Stimulated activated CD8-positive, alpha-beta memory T cell treated with anti-CD3 and anti-CD28 coated beads, Interleukin-15, amount 100 ng/mL, for 48 hours (primary cell): ENCODE measurements around the gene CD6.
"Not testable (repeated sequence)": the region's sequence is repeated elsewhere in the genome, so short reads cannot be mapped to it uniquely, and the experiment has no call there.

Source experiments
- DNase-seq, 2 donors: peaks; one replicate each; pipeline ENCODE4 v3.0.0-alpha.2; 2020; ENCODE audit warnings: low read depth in 2 of 2

Gene CD6

DNA sequence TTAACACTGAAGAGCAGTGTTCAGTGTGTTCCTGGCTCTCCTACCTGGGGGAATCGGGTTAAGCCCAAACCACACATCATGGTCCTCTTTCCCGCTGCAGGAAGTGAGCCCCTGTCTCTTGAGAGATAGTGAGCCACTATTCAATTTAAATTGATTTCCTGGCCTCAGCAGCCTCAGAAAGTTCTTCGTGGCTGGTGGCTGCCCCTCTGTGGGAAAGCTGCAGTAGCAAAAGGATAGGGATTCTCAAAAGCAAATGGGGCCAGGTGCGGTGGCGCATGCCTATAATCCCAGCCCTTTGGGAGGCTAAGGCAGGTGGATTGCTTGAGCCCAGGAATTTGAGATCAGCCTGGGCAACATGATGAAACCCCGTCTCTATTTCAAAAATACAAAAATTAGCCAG is 81.7 kb downstream of the CD6 start:
- DNase-seq: no peak

DNA sequence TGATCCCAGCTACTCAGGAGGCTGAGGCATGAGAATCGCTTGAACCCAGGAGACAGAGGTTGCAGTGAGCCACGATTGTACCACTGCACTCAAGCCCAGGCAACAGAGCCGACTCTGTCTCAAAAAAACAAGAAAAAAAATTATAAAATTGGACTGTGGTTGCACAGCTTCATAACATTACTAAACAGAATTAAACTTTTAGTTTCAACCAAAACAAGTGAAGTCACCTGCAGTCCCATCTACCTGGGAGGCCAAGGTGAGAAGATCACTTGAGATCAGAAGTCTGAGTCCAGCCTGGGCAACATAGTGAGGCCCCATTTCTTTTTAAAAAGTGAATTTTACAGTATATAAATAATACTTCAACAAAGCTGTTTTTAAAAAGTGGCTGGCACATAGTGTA is 83.0 kb downstream of the CD6 start:
- DNase-seq: no peak

DNA sequence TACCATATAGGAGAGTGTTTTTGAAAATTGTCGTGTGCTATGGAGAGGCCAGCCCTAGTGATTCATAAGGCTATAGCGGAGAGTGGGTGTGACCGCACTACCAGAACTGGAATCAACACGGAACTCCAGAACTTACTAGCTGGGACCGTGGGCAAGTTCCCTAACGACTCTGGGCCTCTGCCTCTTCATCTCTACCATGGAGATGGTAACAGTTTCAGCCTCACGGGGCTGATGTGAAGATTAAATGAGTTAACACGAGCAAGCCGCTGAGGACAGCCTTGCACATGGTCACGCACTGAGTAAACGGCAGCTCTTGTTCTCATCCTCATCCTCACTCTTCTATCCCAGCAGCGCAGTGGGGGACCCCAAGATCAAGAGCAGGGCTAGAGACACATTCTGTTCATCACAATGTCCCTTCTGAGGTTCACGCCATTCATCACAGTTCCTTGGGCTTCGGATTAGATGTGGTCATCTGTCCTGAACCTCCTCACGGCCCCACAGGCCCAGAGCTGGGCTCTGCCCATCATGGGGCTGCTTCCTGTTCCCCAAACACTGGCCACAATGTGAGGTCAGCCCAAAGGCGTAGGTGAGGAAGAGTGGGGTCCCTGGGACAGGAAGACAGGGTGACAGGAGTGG is 83.6 kb downstream of the CD6 start:
- peak in 1 of 2 donors; percentile 63 for DNase-seq

DNA sequence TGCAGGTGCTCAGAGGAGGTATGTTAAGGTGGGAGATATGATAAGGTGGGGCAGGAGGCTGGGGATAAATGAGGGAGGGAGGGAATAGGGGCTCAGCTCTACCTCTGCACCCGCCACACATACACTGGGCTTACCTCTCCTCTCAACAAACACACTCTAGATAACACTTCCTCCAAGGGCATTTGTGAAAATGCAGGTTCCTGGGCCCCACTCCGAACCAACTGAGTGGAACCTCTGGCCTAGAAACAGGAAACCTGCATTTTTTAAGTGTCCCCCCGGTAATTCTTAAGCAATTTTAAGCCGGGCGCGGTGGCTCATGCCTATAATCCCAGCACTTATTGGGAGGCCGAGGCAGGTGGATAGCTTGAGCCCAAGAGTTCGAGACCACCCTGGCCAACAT is 84.3 kb downstream of the CD6 start:
- DNase-seq: no peak

DNA sequence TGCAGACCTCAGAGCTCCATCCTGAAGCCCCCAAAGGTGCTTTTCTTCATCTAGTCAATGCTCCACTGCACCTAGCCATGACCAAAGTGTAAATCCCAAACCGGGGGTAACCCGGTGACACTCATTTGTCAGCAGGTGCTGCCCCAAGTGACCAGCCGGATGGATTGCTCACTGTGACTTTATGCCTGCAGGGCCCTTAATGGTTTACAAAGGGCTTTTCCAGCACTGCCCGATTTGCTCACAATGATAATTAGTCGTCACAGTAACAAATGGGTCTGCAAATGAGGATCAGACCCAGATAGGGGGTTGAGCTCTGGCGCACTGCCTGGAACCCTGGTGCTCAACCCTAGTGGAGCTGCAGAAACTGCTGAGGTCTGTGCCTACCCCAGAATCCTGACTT is 85.1 kb downstream of the CD6 start:
- DNase-seq: no peak

DNA sequence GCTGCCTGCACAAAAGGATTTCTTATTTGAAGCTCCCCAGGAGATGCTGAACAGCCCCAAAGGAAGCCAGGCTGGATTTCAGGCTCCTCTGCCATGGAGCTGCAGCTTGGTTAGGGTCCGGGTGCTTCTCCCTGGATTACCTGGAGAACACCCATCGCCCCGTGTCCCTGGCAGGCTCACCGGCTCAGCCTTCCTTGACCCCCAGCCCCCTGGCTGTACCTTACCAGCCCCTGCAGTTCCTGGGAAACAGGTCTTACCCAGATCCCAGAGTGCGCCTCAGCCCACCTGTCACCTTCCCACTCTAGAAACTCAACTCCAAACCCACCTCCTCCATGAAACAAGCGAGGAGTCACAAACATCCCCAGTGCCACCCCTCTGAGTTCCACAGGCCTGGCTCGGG is 85.5 kb downstream of the CD6 start:
- DNase-seq: no peak

DNA sequence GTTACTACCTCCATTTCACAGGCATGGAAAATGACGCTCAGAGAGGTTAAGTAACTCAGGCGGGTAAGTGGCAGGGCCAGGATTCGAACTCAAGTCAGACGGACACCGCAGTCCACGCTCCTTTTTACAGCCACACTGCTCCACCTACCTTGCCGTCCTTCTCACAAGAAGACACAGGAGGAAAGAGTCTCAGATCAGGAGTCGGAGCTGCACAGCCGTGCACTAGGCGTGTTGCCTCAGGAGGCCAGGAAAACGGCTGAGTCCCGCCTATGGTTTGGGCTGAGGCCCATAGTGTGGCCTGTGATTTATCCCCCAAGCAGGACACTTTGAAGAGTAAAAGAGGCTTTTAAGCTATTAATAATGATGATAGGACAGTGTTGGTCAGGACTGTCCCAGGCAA is 86.1 kb downstream of the CD6 start:
- DNase-seq: no peak

DNA sequence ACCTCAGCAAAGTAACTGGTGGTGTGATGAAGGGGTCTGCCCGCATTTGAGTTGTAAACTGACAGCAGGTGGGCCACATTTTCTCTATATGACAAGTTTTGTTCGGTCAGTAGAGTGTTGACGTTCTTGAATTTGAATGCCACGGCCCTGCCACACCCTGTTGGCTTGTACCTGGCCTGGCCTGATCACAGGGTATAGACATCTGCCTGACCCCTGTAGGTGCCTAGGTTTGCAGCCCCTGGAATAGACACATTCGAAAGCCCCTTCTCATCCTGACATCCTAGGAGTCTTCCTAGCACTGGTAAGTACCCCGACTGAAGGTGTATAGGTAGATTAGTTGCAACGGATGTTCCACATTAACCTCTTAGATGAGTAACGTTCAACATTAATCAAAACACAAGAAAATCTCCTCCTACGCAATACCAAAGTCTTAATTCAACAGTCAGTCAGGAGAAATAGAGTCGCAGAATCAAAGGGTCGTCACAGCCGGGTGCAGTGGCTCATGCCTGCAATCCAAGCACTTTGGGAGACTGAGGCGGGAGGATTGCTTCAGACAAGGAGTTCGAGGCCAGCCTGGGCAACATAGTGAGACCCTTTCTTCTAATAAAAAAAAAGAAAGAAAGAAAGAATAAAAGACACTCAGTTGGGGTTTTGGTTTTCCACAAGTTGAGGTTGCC is 87.2 kb downstream of the CD6 start:
- DNase-seq: no peak

DNA sequence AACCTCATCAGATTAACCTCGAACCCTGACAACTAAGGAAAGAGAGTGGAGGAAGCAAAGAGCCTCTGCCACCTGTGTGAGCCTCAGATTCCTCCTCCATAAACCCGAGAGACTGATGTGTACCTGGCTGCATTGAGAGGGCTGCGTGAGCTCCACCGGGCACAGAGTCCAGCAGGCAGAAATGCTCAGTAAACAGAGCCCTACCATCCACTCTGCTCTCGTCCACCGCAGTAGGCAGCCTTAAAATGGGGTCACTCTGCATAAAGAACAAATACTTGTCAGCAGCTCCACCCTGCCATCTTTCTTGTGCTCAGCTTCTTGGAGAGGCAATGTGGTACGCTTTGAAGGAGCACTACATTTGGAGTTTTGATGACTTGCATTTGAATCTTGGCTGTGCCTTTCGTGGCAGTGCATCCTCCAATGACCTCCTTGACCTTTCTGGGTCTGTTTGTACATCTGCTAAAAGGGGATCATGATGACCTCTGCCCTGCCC is 87.8 kb downstream of the CD6 start:
- no peak for DNase-seq

DNA sequence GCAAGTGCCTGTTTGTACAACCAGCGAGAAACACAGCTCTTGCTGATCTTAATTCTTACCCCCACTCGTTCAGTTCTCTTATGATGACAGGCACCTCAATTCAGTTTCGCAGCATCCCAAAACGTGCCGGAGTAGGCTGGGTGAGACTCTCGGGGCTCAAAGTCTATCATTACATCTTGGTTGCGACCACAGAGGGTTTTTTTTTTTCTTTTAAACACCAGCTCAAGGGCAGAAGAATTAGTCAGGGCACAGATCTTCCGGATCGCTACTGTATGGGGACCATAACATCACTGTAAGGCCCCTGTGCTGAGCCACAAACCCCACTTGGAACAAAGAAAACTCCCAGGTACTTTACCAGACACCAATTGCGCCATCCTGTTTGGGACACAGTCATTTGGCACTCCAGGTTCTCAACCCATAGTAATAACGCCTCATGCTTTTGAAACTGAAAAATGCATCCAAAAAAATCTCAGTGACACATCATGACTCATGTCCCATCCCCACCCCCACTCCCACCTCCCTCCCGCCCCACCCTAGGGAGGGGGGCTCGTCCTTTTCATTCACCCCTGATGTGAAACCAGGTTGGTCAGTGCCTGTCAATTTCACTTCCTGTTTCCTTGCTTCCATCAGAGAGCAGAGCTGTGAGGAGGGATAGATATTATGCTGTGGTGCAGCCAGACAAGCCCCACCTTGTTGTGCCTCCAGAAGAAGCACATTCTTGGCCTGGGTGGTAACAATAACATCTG is 89.8 kb downstream of the CD6 start:
- DNase-seq: peak; percentile 76 to 78

DNA sequence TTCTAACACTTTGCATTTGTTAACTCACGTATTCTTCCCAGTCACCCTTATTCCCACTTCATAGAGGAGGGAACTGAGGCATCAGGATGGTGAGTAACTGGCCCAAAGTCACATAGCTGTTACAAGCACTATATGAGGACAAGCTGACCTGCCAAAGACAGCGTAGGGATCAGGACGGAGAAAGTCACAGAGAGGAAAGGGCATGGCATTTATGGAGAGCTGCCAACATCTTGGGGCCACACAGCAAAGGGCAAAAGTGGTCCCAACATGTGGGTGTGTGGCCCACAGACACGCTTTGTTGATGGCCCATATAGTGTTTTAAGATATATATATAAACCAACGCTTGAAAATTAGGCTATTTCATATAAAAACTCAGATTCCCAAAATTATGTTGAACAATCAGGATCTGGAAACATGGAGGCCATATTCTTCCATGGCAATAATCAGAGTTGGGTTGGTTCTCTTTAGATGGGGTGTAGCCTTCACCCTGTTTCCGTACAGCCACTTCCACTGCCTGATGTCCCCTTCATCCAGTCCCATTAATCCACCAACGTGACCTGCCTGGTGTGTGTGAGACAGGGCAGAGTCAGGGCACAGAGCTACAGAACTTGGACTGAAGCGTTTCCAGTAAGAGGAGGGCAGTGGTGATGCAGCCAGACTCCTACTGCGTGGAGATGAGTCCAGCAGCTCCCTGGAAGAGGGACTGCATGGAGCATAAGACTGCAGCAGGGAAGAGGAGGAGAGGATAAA is 90.9 kb downstream of the CD6 start:
- no peak for DNase-seq

DNA sequence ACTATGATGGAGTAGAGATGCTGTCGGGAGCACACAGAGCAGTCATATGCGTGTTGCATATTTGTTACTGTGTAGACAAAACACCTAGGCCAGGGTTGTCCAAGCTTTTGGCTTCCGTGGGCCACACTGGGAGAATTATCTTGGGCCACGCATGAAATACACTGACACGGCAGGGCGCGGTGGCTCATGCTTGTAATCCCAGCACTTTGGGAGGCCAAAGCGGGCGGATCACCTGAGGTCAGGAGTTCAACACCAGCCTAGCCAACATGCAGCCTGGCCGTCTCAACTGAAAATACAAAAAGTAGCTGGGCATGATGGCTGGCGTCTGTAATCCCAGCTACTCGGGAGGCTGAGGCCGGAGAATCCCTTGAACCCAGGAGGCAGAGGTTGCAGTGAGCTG is 93.8 kb downstream of the CD6 start:
- not testable (repeated sequence) for DNase-seq

DNA sequence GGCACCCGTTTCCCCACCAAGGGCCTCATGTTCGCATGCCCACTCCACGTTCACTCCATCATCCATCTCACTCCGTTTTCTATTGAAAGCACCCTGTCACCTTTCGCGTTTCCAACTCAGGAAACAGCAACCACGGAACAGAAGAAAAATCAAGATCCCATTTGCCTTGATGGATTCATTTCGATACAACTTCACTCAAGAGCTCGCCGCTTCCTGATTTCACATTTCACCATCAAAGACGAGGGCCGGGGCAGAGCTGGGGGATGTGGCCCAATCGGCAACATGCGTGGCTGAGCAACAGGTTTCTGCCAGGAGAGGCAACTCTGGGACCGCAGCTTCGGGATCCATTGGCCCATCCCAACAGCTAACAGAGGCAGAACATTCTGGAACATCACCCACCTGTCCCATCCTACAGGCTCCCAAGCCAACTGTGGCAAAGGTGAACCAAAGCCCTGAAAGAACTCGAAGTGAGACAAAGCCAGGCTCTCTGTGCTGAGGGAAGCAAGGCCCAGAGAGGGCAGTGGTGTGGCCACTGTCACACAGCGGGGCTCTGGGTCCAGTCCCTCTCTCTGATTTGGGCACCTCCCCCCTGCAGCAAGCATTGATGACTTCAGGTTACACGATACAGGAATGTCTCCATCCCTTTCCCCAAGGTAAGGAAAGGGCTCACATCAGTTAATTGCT is 94.6 kb downstream of the CD6 start:
- peak; percentile 24 to 56 for DNase-seq

DNA sequence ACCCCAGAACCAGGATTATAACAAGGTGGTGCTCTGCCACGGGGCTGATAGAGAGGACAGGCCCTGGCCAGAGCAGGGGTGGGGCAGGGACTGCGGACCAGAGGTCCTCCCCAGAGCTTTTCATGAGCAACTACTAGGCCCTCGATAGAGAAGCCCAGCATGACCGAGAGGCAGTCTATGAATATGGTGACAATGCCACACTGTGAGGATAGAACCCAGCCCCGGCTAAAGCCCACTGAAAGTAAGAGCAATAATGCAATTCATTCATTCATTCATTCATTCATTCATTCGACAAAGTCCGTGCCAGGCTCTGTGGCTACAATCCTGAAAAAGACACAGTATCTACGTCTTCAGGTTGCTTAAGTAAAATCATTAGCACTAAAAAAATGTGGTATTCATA is 95.2 kb downstream of the CD6 start:
- no peak for DNase-seq

DNA sequence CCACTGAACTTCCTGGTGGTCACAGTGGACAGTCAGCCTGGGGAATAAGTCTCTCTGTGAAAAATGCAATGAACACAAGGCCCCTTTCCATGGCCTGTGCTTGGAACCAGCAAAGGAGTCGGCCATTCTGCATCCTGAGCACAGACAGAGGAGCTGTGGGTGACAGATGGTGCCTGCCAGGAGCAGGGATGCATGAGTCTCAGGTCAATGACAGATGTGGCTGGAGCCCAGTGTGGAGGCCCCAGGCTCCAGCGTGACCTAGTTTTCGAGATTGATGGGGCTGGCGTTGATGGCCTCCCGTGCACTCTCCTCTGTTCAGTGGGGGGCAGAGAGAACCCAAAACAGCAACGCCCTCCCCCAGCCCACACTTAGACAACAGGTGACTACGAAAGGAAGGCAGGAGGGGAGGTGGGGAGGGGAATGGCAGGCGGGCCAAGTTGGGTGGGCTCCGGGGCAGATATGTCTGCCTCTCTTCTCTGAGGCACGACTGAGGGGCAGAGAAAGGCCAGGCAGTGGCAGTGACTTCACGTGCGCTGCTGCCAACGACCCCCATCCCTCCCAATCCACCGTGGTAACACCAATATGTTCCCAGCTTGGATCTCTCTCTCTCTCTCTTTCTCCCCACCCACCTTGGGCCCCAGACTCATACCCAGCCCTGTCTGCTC is 96.4 kb downstream of the CD6 start:
- no peak for DNase-seq

DNA sequence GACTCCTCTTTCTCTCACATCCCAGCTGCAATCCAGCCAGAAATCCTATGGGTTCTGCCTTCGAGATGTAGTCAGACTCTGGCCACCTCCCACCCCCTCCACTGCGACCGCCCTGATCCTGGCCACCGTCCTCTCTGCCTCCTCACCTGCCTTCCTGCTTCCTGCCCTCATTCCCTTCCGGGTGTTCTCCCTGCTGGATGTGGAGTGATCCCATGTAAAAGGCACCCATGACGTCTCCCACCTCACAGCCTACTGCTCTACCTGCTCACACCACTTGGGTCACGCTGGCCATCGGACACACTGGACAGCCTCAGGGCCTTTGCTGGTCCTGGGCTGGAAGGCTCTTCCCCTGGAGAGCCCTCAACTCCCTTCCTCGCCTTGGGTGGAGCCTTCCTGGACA is 97.1 kb downstream of the CD6 start:
- DNase-seq: no peak

DNA sequence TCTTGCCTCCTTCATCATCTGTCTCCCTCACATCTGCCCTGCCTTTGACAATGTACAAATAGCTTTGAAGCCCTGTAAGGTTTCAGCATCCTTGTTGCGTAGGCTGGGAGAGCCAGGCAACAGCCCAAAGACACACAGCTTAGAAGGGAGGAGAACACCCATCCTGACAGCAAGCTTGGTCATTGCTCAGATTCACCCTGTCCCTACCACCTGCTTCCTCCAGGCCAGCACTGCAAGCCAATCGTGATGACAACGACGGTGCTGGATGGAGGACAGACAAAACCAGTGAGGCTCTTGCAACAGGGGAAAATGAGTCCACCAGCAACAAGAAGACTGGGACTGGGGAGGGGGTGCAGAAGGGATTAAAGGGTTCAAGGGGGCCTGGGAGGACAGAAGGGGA is 97.9 kb downstream of the CD6 start:
- no peak for DNase-seq
